GM19240 (cell line): ENCODE data around the gene THTPA.

Experiments used
- DNase-seq: peaks from one replicate; pipeline ENCODE4 v3.0.0; 2011; ENCODE audit warnings: low spot score; ENCODE audit not compliant: insufficient read length

THTPA gene

GRCh38 chr14:23551266-23552028 is 4.6 kb upstream of the THTPA start, which contains the start of gene ZFHX2:
Gene ZFHX2, minus strand, starts transcription at chr14:23551765. Its CDS starts 16,440 bp downstream, at chr14:23535325.
- DNase-seq = peak; percentile 64

GRCh38 chr14:23555533-23555881 is 564 bp upstream of the THTPA start:
- DNase-seq = no peak

GRCh38 chr14:23556700-23557440 is 799 bp downstream of the THTPA start:
- no peak for DNase-seq

- DNase-seq = no peak
Measured at GRCh38 chr14:23557521-23557920, 1.4 kb downstream of the THTPA start.

- no peak for DNase-seq
Measured at GRCh38 chr14:23557946-23558345, 1.9 kb downstream of the THTPA start.

- no peak for DNase-seq
Measured at GRCh38 chr14:23558346-23559009, 2.4 kb downstream of the THTPA start.

GRCh38 chr14:23559010-23559925 is 3.2 kb downstream of the THTPA start:
- DNase-seq = no peak

- no peak for DNase-seq
Measured at GRCh38 chr14:23559926-23560520, 4.0 kb downstream of the THTPA start.

- DNase-seq = no peak
Measured at GRCh38 chr14:23561259-23561658, 5.2 kb downstream of the THTPA start.

- no peak for DNase-seq
Measured at GRCh38 chr14:23561873-23562821, 6.1 kb downstream of the THTPA start.

GRCh38 chr14:23562822-23563472 is 6.9 kb downstream of the THTPA start:
- no peak for DNase-seq

- no peak for DNase-seq
Measured at GRCh38 chr14:23563473-23564180, 7.6 kb downstream of the THTPA start.

- DNase-seq = no peak
Measured at GRCh38 chr14:23564181-23564812, 8.2 kb downstream of the THTPA start.

- no peak for DNase-seq
Measured at GRCh38 chr14:23564876-23565275, 8.8 kb downstream of the THTPA start.

- DNase-seq = no peak
Measured at GRCh38 chr14:23565626-23566025, 9.6 kb downstream of the THTPA start.

- no peak for DNase-seq
Measured at GRCh38 chr14:23566112-23566777, 10.2 kb downstream of the THTPA start.

- DNase-seq = no peak
Measured at GRCh38 chr14:23566778-23567185, 10.7 kb downstream of the THTPA start.
